ENCODE measurements around the gene TBC1D8.

Gene TBC1D8

DNA sequence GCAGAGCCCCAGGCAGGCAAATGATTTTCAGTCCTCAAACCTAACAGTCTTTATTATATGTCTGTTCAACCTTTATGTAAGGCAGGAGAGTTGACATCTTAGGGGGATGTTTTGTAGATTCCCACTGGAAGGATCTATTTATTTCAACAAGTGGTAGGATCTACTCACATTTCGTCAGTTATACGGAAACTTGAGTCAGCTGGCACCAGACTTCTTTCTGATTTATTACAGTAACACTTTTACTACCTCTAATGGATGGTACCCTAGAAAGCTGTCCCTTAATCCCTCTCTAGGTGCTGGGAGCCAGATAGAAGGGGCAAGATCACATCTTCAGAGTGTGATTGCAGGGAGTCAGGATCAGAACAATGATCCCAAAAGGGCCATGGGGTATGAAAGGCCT is 151.2 kb downstream of the TBC1D8 start:
- DNase-seq (ENCODE audit: low read depth, low spot score), result no peak

DNA sequence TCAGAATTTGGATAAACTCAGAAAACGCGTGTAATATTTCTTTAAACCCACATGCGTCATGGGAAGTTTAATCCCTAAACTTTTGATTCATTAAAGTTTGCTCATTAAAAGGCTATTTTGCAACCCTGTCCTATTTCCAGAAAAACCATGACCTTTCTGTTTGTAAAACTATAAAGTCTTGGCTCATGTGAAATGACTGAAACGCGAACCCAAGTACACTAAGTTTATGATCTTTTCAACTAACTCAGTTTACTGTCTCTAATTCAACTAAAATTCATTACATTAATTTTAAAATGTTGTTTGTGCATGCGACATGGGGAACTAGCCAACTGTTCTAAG is 153.0 kb downstream of the TBC1D8 start:
- DNase-seq (ENCODE audit: low read depth, low spot score), result no peak

DNA sequence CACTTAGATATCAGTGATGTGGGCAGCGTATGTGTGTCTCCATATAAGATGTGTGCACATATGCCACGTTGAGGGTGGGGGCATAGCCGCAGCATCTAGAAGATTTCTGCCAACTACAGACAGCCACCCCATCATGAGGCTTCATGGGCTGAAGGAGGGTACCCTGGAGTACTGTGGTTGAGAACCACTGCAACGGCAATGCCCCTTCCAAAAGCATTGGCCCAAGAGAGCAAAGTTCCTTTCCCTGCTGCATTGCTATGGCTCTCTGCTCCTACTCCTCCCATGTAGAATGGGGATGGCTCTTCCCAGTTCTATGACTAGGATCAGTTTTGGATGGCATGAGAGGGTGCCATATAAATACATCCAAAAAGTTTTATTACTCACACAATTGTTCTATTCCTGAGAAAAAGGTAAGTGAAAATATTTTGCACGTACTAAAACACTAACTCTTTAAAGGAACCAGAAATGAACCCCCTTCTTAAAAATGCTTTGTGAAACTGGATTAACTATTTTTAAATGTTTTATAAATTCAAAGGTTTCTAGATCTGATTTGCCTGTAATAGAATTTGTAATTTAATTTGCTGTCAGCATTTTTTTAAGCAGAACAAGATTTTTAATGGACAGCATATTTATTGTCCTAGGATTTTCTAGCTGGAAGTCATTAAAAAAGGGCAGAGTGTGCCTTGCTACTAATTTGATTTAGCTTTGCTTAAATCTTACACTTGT is 153.5 kb downstream of the TBC1D8 start:
- no peak for DNase-seq (ENCODE audit: low read depth, low spot score)

DNA sequence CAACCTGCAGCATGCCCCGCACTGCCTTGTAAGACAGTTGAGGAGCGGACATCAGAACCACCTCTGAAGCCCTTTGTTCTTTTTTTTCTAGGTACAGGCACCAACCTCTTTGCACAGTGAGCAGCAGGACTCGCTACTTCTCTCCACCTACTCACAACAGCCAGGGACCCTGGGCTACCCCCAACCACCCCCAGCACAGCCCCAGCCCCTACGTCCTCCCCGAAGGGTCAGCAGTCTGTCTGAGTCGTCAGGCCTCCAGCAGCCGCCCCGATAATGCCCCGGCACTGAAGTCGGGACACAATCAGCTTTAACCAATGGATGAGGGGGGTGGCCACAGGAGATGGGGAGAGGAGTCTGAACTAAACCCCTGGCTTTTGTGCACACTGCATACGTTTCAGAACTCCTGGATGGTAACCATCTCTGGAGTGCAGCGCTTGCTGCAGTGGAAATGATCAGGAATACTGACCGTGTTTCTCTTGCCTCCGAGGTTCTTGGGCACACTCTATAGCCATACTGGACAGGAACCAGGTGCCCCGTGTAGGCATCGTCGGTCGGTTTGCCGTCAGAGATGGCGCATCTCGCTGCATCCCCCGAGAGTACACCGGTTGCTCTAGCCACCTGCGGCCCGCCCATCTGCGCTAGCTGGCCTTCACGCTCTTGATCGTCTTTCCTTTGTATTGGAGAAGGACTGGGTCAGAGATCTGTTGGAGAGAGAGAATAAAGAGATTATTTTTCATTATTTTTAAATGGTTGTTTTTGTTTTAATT is 155.7 kb downstream of the TBC1D8 start:
- no peak for DNase-seq (ENCODE audit: low read depth, low spot score)

DNA sequence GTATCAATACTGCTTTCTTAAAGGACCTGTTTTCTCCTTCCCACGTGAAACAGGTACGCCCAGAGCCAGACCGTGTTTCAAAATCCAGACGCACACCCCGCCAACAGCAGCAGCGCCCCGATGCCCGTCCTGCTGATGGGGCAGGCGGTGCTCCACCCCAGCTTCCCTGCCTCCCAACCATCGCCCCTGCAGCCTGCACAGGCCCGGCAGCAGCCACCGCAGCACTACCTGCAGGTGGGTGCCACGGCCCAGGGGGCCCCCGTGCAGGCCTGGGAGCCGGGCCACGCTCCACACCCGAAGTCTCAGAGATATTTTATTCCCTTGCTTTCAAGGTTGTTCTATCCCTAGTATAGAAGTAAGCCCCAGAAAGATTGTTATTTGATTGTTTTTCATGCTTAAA is 157.9 kb downstream of the TBC1D8 start:
- no peak for DNase-seq (ENCODE audit: low read depth, low spot score)

DNA sequence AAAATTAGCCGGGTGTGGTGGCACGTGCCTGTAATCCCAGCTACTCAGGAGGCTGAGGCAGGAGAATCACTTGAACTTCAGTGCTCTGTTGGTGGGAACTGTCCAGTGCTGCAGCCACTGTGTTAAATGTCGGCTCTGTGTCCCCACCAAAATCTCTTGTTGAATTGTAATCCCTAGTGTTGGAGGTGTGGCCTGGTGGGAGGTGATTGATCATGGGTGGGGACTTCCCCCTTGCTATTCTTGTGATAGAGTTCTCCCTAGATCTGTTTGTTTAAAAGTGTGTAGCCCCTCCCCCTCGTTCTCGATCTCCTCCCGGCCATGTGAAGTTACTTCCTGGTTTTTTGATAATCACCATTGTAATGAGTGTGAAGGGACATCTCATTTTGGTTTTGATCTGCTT is 158.9 kb downstream of the TBC1D8 start:
- no peak for DNase-seq (ENCODE audit: low read depth, low spot score)

DNA sequence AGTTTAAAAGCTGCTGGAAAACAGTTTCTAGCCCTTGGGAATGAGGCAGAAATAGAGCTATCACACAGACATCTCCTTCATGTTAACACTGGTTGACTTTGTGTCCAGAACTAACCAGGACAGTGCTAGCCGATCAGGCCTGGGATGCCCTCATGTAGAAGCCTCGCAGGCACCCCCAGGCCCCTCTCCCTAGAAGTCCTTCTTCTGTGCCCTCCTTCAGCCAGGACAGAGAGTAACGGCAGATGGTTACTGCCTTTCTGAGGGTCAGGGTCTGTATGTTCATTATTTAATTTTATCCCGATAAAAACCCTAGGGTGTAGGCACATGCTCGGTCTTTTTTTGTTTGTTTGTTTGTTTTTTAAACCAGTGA is 159.8 kb downstream of the TBC1D8 start:
- DNase-seq (ENCODE audit: low read depth, low spot score), result no peak

DNA sequence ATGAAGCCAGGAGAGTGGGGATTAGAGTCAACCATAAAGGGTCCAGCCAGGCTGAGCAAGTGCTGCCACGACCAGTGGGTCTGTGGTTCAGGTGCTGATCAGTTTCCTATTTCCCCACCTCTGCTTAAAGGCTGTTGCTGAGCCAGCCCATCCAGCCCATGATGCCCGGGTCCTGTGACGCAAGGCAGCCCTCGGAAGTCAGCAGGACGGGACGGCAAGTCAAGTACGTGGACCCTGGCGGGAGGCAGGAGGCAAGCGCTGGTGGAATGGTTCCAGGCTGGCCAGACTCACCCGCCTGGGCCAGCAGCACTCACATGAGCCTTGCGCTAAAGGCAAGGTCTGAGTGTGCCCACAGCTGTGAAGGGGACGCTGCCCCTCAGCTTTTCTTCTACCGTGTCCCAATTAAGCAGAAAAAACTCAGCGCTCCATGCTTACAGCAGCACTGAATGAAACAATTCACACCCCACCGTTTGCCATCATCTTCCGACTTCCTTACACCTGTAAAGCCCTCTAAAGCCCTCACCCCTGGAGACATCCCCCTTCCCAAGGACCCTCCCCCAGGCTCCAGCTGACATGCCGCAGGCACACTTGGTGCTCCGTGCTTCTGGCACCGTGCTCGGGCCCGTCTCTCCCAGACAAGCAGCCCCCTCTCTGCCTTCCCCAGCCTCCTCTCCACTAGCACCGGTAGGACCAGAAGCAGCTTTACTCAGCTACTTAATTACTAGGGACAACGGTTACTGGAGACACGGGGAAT is 160.4 kb downstream of the TBC1D8 start:
- DNase-seq (ENCODE audit: low read depth, low spot score), result no peak

DNA sequence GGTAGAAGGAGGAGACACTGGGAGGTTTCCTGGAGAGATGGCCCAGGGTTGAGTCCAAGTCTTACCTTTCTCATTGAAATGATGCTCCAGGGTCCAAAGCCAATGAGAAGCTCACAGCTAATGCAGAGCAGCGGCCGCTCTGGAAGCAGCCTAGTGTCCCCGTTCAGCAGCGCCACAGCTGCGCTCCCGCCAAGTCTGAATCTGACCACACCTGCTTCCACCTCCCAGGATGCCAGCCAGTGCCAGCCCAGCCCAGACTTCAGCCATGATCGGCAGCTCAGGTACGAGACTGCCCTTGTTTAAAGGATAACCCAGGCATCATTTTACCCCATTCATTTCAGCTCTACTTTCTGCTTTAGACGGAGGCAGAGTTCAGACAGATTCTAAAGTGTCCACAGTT is 161.0 kb downstream of the TBC1D8 start:
- no peak for DNase-seq (ENCODE audit: low read depth, low spot score)

DNA sequence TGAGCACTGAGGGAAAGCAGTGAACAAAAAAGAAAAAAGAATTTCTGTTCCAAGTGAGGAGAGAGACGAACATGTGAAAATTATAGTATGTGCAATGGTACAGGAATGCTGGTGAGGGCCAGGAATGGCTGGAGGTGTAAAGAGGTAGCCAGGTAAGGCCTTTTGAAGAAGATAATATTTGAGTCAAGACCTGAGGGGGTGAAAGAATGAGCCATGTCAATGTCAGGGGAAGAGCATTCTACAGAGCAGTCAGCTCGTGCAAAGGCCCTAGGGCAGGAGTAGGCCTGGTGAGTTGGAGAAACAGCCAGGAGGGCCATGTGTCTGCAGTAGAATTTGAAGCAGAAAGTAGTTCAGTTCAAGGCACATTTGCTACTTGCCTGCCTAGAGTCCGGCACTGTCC is 161.5 kb downstream of the TBC1D8 start:
- DNase-seq (ENCODE audit: low read depth, low spot score), result no peak

DNA sequence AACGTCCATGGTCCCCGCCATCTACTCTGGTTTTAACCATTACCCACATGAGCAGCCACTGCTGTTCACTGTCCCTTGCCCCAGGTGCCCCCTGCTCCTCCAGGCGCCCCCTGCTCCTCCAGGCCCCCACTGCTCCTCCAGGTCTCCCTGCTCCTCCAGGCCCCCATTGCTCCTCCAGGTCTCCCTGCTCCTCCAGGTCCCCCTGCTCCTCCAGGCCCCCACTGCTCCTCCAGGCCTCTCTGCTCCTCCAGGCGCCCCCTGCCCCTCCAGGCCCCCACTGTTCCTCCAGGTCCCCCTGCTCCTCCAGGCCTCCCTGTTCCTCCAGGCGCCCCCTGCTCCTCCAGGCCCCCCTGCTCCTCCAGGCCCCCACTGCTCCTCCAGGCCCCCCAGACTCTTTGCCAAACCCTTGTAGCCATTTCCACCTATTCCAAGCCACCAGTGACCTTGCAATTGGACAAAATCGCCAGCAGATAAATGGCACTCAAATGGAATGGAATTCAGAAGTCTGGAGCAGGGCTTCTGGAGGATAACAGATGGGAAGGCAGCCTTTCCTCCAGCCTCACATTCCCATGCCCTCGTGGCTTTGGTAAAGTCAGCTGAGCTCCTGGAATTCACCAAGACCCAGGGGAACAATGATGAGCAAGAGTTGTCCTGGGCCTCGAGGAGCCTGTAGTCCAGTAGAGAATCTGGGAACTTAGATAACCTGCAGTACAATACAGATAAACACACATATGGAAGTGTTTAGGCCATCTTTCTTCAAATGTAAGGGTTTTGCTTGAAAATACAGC is 162.4 kb downstream of the TBC1D8 start:
- no peak for DNase-seq (ENCODE audit: low read depth, low spot score)

DNA sequence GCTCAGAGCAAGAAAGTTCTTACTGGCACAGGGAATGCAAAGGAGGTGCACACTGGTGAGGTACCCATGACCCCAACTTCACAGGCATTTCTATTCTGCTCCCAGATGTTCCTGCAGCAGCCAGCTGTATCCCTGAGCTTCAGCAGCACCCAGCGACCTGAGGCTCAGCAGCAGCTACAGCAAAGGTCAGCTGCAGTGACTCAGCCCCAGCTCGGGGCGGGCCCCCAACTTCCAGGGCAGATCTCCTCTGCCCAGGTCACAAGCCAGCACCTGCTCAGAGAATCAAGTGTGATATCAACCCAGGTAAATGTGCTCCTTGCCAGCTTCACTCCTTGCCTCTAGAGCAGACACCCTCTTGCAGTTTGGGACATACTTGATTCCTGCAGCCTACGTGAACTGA is 163.2 kb downstream of the TBC1D8 start:
- no peak for DNase-seq (ENCODE audit: low read depth, low spot score)

DNA sequence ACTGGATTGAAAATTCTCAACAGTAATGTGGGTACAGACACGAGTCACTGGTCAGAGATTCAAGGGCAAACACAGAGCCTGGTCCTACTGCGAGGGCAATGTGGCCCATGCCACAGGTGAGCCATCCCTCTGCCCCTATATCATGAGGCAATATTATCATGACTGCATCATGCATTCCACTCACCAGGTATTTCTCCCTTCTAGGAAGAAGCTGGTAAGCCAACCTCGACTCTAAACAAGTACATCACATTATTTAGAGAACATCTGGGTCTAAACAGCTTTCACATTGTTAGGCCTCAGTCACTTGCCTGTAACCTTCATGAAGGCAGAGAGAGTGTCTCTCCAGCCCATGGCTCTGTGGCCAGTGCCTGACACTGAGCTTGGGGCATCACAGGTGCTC is 163.6 kb downstream of the TBC1D8 start:
- DNase-seq (ENCODE audit: low read depth, low spot score), result no peak

DNA sequence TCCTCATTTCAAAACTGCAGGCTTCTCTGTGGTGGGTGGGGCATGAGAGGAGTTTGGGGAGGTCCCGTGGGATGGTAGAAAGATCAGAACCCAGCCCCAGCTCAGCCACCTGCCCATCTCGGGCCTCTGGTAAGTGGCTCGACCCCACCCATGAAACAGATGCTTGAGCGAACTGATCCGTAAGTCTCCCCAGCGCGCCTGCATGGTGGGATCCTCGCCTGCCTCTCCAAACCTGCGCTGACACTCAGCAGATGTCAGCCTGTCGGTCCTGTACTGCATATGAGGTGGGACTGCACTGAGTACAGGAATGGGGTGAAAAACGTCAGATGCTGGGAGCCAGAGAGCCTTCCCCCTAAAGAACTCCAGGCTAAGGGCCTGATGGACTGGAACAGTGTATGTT is 165.0 kb downstream of the TBC1D8 start:
- DNase-seq (ENCODE audit: low read depth, low spot score), result no peak

DNA sequence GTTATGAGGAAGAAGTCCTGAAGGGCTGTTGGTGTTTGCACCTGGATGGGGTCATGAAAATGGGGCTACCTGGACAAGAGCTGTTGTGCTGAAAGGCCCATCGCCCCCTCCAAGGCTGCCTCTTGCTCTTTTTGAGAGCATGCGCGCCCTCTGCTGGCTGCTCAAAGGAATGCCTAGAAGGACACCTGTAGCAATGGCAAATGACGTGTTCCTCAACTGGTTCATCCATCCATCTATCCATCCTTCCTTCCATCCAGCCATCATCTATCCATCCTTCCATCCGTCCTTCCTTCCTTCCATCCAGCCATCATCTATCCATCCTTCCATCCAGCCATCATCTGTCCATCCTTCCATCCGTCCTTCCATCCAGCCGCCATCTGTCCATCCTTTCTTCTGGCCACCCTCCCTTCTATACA is 166.3 kb downstream of the TBC1D8 start:
- DNase-seq (ENCODE audit: low read depth, low spot score), result no peak

DNA sequence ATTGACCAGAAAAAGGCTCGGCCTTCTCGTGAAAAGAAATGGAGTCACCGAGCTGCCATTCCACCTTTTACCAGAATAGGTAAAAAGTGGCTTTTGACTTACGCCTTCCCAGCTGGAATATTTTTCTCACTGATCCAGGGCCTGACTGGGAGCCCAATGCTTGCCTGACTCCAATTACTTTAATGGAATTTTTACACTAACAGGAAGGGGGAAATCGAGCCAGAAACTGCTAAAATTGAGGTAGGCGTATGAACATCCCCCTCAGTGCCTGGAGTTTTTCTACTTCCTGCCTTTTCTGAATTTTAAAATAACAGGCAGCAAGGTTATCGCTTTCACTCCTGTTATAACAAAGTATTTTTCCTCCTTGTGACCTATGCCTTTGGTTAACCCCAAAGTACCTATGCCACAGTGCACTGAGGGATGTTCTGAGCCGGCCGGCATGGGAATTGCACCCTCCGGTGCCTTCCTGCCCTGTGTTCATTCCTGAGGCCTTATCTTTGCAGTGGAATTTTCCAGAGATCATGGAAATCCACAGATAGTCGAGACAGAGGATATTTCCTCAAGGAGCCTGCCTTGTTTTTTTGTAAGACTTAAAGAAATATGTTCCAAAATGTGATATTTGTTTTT is 167.4 kb downstream of the TBC1D8 start:
- no peak for DNase-seq (ENCODE audit: low read depth, low spot score)

DNA sequence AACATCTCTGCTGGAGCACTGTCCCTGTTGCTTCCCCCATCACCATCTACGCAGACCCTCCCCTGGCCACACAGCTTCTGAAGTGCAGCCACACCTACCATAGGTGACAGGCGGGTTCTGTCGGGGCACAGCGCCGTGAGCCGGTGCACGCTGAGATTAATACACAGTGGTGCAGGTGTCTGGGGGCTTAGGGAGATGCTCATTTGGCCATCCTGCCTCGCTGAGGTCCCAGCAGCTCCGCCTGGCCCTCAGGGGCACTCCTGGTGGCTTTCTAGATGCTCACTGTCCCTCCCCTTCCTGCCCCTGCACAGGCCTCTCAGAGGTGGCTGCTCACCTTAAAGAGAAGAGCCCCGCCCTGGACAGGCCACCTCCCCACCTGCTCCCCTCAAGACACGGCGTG is 168.0 kb downstream of the TBC1D8 start:
- DNase-seq (ENCODE audit: low read depth, low spot score), result no peak

DNA sequence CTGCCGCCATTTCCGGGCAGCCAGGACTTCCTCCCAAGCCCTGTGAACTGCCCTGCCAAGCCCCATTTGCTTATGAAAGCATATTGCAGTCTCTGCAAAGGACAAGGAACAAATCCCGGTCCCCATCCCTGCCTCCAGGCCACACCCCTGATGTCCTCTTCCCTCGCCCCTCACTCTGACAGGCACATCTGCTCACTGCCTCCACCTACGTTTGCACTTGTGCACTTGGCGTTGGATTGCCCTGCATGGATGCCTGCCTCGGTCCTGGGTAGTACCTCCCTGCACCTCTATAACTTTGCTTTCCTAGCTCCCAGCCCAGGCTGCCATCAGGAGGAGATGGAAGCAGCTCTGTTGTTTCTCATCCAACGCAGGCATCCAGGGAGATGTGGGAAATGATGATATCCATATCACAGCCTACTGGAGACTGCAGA is 168.7 kb downstream of the TBC1D8 start:
- DNase-seq (ENCODE audit: low read depth, low spot score), result no peak

DNA sequence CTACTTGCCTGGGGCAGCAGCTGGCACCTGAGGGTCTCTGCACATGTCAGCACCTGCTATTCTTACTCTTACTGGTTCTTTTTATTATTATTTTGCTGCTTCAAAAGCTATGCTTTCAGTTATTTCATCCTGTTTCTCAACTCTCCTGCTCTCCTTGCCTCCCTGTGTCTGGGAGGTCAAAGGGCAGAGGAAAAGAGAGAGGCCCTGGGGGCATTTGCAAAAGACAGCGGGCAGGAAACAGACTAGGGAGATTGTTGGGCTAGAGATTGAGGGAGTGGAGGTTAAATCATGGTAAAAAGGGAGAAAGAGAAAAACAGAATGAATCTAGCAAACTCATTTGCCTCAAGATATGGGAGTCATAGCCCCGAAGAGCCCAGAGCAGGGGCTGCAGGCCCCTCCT is 170.2 kb downstream of the TBC1D8 start:
- DNase-seq (ENCODE audit: low read depth, low spot score), result no peak

DNA sequence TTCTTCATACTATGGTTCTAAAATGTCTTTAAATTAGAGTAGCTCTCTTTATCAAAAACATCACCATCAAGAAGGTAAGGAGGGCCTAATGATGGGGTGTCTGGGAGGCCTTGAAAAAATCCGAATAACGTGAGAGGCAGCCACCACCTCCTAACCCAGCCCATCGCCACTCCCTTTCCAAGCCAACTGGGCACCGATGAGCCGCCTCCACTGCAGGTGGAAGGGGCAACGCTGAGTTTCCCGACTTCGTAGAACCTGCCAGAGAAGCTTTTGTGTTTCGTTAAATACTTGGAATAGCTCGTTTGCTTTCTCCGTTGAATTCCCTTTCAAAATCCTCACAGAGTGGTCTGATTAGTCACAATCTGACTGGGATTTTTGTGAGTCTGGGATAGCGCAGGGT is 171.1 kb downstream of the TBC1D8 start:
- no peak for DNase-seq (ENCODE audit: low read depth, low spot score)

DNA sequence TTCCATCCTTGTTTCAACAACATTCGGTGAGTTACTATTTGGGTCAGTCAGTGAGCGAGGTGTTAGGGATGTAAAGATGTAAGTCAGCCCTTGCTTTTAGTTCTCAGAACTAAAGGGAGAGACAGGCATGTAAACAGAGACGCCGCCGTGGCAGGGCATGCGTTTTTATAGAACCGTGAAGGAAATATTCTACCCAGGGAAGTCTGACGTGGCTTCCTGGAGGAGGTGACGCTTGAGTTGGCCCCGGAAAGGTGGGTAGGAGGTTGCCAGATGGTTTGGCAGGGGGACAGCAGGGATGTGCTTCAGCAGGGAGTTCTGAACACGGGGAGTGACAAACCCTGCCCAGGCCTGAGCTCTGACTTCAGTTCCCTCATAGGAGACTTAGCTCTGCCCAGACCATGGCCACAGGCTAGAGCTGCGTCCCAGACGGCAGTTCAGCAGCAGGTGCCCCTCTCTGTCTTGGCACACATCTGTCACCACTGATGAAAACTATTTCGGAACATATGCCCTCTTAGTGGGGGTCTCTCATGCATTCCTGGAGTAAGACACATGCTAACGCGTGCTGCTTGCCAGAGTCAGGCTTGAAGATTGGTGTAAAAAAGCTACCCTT is 172.5 kb downstream of the TBC1D8 start:
- no peak for DNase-seq (ENCODE audit: low read depth, low spot score)

All from brain pericyte (primary cell).